ENCODE data around the gene SCN8A.

SCN8A gene

DNA sequence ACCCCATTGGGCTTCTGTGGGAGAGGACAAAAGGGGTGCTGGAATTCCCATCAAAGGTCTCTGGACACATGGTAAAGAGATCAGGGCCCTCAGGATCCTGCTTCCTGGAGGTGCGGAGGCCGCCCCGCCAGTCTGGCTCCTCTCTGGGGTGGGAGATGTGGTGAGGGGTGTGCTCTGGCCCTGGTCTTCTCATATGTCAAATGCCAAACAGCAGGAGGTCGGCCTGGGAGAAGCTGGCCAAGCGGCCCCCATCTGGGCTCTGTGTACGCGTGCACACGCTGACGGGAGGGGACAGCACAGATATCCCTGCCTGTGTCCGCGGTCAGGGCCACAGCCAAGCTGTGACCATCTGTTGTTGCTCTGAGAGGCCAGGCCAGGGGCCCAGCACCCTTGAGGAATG is 243.4 kb downstream of the SCN8A start:
- no peak for DNase-seq (ENCODE audit: low read depth)

DNA sequence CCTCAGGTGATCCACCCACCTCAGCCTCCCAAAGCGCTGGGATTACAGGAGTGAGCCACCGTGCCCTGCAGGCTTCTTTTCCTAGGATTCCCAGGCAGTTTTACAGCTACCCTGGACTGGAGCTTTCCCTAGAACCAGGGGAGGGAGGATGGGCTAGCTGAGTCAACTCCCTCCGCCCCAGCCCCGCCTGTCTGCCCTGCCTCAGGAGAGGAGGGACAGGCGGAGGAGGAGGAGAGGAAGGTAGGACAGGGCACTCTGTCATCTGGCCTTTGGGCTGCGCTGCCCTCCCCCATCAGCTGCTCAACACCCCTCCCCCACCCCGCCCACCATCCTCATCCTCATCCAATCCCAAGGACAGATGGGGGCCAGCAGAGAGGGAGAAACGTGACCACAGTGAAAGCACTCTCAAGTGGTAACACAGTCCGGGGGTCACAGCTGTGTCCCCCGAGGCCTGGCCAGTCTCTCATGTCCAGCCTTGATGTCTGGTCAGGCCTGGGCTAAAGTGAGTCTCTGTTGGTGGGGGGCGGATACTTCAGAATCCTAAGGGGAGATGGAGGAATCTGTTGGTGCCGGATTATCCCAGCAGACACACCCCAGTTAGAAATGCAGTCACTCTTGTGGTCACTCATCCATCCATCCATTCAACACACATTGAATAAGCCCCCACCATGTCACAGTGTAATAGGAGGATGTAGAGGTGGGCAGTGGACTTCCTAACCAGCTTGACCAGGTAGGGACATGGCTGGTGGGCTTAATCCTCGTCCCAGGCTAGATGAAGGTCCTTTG is 245.2 kb downstream of the SCN8A start:
- DNase-seq (ENCODE audit: low read depth), result no peak

DNA sequence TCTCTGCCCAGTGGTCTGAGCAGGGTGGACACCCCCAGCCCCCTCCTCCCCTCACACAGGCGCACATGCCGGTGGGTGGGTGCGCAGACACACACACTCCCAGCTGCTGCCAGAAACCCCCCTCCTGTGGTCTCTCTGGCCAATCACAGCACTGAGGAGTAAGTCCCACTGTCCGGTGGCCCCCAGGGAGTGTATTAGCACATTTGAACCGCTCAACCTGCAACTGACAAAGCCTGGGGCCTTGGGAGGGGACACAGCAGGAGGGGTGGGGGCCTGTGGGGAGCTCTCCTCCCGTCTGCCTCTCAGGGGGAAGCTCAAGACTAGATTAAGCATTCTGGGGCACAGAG is 245.8 kb downstream of the SCN8A start:
- no peak for DNase-seq (ENCODE audit: low read depth)

DNA sequence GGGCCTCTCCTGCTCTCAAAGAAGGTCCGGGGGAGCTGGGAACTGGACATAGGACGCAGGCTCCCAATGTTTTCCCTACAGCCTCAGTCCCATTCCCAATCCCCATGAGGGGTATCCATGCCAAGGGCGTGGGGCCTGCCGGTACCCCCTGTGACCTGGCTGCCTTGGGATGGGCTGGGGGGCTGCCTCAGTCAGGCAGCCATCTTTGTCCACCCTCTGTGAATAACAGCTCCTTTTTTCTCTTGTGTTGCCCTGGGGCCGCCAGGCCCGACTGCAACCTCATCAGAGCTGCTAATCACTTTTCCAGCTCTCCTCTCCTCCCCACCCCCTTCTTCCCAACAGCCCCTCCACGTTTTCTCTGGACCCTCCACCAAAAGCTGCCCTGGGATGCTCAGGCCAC is 246.3 kb downstream of the SCN8A start:
- DNase-seq (ENCODE audit: low read depth), result no peak

DNA sequence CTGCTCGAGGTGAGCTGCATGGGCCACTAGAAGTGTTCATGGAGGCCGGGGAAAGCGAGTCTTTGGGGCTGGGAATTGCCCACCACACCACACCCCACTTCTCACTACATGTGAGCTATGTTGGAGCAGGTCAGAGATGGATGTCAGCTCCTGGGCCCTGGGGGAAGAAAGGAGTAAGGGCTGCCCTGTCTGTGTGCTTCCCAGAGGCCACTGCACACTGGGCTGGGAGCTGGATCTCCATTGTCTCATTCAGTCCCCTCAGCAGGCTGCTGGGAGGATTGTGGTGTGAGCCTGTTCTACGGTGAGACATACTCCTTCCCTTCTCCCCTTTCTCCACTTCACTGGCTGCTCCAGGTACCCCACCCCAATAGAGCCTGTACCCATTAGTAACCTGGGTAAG is 247.0 kb downstream of the SCN8A start:
- DNase-seq (ENCODE audit: low read depth), result no peak

DNA sequence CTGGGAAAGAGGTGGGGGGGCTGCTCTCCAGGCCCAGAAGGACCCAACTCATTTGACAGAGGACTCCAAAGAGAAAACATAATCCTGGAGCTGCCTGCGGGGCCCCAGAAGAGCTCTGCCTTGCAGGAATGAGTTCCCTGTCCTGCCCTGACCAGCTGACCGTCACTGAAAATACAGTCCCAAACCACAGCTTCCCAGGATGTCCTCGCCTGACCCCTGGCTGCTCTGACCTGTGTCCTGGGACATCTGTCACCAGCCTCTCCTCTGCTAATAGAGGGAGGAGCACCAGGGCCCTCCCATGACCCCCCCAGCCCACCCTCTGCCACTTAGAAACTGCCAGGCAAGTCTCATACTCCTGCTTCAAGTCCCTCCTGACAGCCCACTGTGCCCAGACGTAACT is 247.7 kb downstream of the SCN8A start:
- DNase-seq (ENCODE audit: low read depth), result no peak

DNA sequence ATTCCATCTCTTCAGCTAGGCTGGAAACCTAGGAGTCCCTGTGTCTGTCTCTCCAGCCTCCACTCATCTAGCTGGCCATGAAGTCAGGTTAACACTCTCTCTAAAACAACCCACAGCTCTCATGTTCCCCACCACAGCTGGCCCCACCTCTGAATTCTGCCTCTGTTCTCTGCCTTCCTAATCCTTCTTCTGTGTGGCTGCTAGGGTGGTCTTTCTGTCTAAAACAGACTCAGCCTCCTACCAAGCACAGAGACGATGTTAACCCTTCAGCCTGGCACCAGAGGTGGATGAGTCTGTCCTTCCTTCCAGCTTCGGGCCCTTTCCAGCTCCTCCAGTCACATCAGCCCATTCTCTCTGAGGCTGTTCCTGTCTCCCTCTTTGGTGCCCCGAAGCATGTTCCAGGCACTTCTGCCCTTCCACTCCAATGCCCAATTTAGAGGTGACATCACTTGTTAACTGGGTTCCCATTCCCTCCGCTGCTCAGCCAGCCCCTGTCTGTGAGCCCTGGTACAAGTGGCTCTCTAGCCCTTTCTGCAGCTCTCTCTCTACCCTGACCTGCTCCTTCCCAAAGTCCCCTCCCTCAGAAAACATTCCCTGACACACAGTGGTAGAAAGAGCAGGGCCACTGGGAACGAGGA is 248.4 kb downstream of the SCN8A start:
- DNase-seq (ENCODE audit: low read depth), result no peak

DNA sequence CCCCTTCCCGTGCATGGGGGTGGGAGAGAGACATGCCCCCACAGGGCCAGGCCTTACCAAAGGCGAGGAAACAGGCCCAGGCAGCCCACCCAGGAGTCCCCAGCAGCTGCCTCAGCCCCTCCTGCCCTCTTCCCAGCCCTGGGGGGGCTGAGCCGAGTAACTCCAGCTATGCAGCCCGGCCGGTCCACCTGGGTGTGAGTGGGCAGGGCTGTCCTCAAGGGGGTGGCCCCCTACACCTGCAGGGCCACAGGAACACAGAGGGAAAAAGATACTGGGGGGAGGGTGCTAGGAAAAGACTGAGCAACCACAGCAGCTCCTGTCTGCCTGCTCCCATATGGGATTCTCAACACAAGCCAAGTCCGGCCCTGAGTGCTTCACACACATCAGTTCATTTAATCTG is 249.9 kb downstream of the SCN8A start:
- no peak for DNase-seq (ENCODE audit: low read depth)

DNA sequence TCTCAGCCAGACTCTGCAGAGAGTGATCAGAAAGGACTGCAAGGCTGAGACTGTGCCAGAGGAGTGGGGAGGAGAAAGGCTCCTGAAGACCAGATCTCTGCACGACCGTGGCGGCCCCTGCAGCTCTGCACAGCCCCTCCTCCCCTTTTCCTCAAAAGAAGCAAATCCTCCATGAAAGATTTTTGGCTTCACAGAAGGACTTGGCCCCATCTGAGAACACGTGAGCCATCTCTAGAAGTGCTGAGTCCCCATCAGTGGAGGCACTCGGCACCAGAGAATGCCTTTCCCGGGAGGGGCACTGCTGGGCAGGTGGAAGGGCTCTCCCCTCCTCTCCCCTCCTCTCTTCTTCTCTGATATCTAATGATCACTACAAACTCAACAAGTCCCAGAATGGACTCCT is 250.7 kb downstream of the SCN8A start:
- no peak for DNase-seq (ENCODE audit: low read depth)

DNA sequence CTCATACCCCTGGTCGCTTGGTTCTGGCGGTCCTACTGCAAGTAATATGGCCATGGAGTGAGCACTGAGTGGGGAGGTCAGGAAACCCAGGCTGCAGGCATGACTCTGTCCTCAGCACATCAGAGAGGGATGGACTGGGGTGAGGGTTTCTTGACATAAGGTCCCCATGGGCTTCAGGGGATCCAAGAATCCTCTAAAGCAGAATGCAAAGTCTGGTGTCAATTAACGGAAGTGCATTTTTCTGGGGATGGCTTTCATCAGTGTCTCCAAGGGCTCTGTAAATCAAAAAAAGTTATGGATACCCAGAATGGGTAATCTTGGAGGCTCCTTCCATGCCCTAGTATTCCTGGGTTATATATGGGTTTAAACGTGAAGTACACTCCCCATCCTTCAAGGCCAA is 253.8 kb downstream of the SCN8A start:
- DNase-seq (ENCODE audit: low read depth), result no peak

DNA sequence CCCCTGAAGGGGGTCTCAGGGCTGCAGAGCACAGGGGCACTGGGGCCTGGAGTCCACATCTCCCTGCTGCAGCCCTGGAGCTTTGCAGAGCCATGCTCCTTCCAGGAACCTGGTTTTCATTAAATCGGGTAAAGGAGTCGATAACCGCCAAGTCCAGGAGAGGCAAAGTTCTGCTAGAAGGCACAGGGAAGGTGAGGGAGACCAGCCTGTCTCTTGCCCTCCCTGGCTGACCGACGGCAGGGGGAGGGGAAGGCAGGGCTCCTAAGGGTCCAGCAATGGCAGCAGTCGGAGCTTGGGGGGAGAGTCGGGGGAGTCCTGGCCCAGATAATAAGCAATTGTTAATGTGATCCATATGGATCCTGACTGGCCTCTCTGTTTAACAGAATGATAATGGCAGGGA is 254.4 kb downstream of the SCN8A start:
- no peak for DNase-seq (ENCODE audit: low read depth)

DNA sequence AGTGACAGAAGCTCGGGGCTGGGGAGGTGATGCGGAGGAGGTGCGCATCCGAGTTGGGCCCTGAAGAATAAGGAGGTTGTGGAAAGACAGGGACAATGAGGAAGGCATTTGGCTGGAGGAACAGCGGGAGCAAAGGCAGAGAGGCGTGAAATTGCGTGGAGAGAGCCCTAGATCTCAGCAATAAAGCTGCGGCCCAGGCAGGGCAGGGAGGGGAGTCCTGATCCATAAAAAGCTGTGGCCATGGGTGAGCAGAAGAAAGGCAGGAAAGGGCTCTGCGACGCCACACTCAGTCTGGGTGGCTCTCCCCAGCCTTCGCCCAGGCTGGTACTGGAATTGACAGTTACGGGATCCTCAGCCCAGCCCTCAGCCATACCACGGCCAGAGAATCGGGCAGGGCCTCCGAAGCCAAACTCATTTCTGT is 255.2 kb downstream of the SCN8A start:
- no peak for DNase-seq (ENCODE audit: low read depth)

DNA sequence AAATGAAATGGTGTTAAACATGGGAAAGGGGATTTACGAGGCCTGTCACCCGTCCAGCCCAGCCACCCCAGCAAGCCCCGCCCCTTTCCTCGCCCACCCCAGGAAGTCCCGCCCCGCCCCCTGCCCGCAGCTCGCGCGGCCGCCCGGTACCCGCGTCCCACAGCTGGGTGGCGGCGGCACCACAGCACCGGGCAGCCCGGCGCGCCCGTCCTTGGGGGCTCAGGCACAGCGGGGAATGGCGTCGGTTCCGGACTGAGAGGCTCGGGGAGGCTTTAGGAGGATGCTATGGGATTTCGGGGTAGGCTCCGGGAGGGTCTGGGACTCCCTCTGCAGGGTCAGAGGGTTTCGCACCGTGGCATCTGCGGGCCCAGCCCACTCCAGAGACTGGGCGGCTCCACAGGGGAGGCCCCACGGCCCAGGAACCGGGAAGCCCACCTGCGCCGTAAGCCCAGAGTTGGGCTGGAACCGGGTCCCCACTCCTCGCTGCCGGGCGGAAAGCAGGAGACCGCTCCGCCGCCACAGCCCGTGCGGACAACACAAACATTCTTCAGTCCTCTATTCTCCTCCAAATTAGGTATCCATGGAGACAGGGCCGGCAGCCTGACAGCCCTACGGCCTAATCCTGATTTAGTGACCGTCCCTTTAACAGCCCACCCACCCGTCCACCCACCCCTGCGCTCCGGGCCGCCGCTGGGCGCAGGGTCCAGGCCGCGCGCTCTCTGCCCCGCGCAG is 256.0 kb downstream of the SCN8A start:
- no peak for DNase-seq (ENCODE audit: low read depth)

DNA sequence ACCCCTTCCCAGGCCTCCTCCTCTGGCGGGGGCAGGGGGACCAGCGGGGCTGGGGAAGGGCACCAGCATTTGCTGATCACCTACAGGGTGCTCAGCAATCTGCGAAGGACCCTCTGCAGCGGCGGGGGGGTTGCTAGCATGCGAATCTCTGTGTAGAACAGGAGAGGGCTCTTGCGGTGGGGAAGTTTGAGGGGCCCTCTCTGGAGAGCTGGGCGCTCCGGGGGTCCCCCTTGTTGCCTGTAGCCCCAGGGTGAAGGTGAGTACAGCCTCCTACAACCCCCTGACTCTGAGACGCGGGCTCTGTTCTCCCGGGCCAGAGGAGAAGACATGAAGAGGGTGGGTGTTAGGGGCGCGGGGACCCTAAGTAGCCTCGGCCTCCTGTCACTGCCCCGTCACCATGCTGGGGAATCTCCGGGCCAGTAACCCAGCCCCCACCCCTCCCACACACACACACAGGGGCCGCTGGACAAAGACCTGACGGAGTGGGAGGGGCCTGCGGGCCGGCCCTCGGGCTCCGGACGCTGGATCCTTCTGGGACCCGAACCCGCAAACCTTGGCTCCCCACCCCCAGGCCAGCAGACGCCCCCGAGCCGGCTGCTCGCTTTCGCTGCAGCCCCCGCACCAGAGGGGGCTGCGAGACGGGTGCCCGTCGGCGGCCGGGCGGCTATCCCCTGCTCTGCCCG is 256.8 kb downstream of the SCN8A start:
- no peak for DNase-seq (ENCODE audit: low read depth)

DNA sequence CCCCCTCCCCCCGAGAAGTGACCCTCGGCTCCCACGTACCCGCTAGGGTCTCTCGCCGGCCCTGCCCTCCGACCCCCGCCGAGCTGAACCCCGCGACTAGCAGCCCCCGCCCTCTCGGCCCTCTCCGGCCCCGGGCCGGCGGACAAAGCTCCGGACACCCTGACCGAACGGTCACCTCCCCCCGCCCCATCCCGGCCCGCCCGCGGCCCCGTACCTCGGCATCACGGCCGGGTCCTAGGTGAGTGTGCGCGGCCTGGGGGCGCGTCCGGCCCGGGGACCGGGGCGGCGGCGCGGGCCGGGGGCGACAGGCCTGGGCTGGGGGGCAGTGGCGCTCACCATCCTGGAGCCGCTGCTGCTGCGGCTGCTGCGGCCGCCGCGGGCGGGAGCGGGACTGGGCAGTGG is 257.3 kb downstream of the SCN8A start, which contains the start of gene FIGNL2:
TSS of gene FIGNL2 (minus strand) at position 393 of the 402 bp plus-strand sequence. CDS start 26,305 bp downstream, outside the sequence.
- DNase-seq (ENCODE audit: low read depth), result no peak

DNA sequence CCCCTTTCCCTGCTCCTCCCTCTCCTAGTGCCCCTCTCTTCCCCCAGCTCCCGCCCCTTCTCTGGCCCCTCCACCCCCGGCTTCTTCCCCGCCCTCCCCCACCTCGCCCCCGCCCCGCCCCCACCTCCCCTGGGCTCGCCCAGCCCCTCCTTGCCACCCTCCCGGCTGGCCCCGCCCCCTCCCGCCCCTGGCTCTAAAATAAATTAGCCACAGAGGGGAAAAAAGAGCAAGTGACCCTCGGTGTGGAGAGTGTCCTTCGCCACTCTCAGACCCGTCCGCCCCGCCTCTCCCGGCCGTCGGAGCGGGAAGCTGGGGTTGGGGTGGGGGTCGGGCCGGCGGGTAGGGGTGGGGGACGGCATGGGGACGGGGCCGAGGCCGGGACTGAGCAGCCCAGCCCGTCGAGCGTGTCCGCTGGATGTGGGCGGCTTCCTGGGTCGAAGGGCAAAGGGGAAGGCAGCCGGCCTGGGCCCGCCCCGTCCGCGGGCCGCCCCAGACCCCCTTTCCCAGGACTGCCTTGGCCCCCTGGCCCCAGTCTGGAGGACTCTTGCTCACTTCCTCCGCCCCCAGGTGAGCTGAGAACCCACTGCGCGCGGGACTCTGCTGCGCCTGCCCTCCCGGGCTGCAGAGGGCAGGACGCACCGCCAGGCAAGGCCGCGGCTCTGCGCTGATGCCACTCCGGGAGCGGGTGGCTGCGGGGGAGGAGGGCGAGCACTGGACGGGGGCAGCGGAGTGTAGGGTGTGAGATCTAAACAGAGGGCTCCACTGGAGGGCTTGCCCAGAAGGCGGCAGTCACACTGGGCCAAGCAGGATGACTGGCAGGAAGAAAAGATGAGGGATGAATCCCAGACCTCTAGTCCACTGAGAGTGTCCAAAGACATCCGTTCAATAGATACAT is 258.1 kb downstream of the SCN8A start:
- DNase-seq (ENCODE audit: low read depth), result no peak

DNA sequence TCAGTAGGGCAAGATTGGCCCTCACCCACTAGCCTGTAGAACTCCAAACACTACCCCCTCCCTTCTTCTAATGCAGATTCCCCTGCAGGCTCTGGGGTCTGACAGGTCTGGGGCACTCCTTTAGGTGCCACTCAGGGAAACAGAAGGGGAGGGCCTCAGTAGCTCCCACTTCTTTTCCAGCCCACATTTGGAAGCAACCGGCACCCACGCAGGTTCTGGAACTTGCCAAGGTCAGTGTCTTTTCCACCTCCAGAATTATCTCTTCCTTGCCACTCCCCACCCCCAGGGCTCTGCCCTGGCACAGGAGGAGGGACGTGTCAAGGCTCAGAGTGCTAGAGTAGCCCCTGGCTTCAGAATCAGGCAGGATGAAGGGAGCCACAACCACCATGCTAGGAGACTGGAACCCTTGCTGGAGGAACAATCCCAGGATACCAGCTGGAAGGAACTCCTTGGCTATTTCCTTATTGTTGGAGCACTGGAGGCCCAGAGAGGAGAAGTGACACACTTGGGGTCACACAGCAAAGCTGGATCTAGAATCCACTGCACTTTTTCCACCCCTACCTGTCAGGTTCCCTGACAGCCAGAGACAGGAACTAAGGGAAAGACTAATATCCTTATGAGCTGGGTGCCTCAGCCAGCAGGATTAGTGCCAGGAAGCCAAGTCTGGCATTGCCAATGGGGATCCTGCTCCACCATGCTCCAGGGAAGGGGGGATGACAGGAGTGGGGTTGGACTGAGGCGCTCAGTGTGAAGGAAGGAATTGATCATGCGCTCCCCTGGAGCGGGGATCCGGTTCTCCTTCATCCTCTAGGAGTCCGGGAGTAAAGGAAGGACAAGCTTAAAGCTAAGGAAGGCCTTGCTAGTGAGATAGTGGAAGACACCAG is 259.3 kb downstream of the SCN8A start:
- DNase-seq (ENCODE audit: low read depth), result no peak

DNA sequence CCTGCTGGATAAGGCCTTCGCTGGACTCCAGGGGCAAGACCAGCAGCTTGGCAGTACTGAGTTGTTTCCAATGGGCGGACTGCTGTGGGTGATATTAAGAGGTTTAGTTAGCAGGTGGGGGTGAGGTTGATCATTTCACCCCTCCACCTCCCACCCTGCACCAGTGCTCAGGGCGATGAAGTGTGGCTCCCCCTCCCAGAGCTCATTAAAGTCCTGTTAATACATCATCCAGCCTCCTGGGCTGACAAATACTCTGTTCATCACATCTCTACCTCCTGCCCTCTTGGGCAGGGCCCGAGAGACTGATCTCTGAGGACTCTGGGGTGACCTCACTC is 259.9 kb downstream of the SCN8A start:
- DNase-seq (ENCODE audit: low read depth), result no peak

DNA sequence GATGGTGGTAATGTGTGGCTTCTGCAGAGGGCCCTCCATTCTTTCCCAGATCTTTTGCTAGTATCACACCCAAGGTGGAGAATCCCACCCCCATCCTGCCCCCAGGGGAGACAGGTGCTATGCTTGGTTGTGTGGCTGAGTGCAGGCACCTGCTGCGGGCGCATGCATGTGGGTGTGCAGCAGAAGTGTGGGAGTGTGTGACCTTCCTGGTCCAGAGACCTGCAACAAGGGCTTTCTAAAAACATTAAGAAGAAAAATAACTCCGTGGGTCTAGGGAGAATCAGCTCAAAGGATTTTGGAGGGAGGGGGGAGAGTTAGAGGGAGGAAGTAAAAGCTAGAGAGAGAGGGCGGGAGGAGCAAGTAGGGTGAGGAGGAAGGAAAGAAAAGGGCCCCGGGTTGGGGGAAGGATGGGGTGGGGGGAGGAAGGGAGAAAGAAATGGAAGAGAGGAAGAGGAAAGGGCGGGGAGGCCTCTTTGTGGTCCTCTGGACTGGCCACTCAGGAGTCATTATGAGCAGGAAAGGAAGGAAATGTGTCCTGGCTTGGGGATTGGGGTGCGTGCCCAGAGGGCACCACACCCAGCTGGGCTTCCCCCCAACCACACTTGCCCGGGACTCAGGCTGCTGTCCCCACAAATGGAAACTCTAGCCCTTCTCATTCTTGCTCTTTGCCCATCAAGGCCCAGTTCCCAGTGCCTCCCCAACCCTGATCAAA is 260.5 kb downstream of the SCN8A start:
- DNase-seq (ENCODE audit: low read depth), result no peak
